GM21529 (cell line): ENCODE results near the gene SHC2.
"Not testable (repeated sequence)": the region's sequence is repeated elsewhere in the genome, so short reads cannot be mapped to it uniquely, and the experiment has no call there.

ENCODE experiments used
- ATAC-seq: cut with Tn5 transposase; IDR thresholded peaks from one replicate; pipeline ENCODE4 v1.9.1; 2021; ENCODE audit not compliant: unreplicated experiment

SHC2 gene

GRCh38 chr19:427675-428074 lies 33.2 kb downstream of the SHC2 start:
- not testable (repeated sequence) for ATAC-seq

DNA sequence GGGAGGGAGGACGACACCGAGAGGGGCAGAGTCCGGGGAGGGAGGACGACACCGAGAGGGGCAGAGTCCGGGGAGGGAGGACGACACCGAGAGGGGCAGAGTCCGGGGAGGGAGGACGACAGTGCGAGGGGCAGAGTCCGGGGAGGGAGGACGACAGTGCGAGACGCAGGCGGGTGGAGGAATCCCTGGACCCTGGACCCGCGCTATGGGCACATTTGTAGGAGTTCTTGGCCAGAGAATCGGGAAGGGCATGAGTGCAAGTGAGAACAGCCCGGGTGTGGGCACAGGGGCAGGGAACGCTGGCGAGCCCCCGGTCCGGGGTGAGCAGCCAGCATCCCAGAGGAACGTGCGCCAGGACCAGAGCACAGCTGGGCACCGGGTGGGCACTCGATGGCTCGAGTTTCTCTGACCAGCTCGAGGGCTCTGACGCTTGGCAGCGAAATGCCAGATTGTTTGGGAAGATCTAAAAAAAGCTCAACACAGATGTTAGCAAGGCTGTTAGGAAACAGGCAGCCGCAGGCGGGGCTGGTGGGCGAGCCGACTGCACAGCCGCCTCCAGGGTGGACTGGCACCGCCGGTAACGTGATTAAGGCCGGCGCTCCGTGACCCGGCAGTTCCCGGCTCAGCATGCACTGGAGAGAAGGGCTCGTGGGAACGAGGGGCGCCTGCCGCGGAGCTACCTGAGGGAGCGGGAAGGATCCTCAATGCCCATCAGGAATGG lies 33.9 kb downstream of the SHC2 start:
- ATAC-seq = no peak

- ATAC-seq = no peak
Observed at GRCh38 chr19:425056-425455, 35.8 kb downstream of the SHC2 start.

DNA sequence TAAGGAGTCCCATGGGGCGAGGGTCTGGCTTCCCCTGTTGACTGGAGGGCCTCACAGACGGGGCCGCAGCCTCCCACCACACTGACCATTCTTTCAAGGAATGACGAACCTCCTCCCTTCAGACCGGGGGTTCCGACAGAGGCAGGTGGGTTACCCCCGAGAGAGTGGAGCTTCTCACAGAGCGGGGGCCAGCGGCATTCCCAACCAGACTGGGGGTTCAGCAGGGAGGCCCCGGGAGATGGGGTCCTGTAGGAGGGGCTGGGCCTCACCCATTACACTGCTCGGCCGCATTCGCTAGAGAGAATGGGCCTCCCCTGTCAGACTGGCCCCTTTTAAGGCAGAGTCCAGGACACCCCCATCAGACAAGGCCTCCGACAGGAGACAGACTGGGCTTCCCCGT lies 36.3 kb downstream of the SHC2 start:
- ATAC-seq = no peak

GRCh38 chr19:423691-424466 lies 37.0 kb downstream of the SHC2 start:
- ATAC-seq = no peak

DNA sequence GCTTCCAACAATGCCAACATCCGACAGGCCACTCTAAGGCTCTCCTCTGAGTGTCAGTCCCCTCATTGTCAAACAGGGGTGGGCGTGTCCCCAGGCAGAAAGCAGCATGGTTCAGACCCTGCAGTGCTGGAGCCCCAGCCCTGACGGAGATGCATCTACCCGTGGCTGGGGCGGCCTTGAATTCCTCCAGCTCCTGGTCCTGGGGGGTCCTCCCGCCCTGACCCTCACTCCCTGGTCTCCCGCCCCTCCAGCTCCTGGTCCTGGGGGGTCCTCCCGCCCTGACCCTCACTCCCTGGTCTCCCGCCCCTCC lies 38.0 kb downstream of the SHC2 start:
- ATAC-seq = not testable (repeated sequence)

DNA sequence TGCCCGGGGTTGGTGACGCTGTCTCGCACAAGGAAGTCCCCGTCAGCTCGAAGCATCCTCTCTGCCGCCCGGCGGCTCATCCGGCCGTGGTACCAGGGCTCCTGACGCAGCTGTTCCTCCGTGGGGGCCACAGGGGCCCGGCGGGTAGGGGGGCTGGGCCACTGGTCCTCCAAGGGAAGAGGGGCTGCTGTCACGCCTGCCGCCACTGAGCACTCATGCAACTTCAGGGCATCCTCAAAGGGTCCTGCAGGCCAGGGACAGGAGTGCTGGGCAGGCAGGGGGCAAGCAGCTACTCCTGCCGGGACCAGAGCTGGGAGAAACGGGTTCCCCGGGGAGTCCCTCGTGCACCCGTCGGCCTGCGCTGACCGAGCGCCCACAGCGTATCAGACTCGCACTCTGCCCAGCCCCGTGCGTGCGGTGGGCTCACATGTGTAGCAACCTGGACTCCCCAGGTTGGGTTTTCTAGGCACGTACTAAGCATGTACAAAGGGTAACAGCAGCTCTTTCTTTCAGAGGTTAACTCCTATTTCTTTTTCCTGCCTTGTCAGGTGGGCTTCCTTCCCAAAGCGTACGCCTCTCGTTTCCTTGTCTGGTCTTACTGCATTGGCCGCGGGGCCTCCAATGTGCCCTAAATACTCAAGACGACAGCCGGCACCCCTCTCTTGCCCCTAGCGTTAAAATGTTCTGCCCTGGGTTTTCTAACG lies 38.5 kb downstream of the SHC2 start:
- no peak for ATAC-seq

DNA sequence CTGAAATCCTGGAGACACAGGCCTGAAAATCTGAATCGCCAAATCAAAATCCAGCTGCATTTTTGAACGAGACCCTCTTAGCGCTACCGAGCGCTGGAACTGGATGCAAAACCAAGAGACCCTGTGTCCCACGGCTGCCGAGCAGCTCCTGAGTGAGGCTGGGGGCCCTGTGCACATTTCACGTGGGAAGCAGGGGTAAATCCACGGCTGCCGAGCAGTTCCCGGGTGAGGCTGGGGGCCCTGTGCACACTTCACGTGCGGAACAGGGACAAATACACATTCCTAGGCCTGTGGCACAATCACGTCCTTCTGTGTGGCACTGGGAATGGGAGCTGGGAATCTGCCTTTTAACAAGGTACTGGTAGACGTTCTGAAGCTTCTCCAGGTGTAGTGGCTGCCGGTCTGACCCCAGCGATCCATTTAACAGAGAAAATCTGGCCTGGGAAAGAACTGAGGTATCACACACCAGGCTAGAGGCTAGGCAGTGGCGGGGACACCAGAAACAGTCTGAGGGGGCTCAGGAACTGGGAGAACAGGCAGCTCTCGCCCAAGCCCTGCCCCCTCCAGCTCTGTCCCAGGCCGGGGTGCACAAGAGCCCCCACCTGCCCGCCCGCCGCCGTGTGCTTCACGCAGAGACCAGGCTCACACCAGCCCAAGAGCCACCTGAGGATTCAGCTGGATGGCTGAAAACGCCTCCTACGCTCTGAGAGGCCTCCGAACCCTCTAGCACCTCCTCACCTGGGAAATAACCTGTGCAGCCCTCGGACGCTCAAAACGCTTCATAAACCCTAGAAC lies 40.9 kb downstream of the SHC2 start:
- ATAC-seq = no peak

GRCh38 chr19:418761-419671 lies 41.8 kb downstream of the SHC2 start:
- no peak for ATAC-seq

DNA sequence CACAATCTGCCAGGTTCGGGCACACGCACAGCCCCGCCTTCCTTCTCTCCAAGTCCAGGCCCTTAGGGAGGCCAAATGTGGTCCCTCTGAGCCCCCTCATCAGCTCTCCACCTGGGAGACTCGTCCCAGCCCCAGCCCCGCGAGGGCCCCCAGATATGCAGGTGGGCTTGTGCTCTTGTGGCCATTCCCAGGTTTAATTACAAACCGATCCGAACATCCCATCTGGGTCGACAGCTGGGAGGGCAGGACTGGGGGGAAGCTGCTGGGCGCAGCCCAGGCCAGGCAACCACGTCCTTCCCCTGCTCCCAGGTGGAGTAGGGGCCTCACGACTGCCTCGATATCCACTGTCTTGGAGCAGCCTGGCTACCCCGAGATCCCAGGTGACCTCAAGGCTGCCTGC lies 44.4 kb downstream of the SHC2 start:
- ATAC-seq = no peak

- no peak for ATAC-seq
Observed at GRCh38 chr19:415292-415691, 45.5 kb downstream of the SHC2 start.

GRCh38 chr19:413756-414420 lies 46.9 kb downstream of the SHC2 start:
- ATAC-seq = no peak

DNA sequence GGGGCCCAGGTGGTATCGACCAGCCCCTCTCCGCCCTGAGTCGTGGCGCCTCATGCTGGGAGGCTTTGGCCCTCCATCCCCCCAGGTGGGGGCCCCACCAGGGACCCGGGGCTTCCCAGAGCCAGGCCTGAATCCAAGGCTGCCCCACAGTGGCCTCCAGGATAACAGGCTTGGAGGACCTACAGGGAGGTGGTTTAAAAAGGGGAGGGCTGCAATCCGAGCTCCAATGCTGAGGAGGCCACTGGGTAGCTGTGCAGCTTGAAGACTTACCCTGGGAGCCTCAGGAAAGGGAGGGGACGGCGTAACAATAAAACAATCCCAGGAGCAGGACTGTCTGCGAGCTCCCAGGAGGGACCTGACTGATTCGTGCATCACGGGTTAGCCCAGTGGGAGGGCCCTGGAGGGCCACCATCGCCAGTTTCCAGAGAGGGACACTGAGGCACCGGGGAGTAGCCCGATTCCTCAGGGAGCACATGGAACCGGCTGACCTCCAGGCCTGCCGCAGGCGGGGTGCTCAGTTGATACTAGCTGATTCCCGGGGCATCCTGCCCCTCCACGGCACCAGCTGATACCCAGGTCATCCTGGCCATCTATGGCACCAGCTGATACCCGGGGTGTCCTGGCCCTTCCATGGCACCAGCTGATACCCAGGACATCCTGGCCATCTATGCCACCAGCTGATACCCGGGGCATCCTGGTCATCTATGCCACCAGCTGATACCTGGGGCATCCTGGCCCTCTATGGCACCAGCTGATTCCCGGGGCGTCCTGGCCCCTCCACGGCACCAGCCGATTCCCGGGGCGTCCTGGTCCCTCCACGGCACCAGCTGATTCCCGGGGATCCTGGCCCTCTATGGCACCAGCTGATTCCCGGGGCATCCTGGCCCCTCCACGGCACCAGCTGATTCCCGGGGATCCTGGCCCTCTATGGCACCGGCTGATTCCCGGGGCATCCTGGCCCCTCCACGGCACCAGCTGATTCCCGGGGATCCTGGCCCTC lies 48.2 kb downstream of the SHC2 start:
- ATAC-seq = no peak

- ATAC-seq = no peak
Observed at GRCh38 chr19:411723-412355, 49.0 kb downstream of the SHC2 start.

- ATAC-seq = not testable (repeated sequence)
Observed at GRCh38 chr19:411121-411722, 49.6 kb downstream of the SHC2 start.

GRCh38 chr19:410243-410781 lies 50.5 kb downstream of the SHC2 start:
- ATAC-seq = no peak

DNA sequence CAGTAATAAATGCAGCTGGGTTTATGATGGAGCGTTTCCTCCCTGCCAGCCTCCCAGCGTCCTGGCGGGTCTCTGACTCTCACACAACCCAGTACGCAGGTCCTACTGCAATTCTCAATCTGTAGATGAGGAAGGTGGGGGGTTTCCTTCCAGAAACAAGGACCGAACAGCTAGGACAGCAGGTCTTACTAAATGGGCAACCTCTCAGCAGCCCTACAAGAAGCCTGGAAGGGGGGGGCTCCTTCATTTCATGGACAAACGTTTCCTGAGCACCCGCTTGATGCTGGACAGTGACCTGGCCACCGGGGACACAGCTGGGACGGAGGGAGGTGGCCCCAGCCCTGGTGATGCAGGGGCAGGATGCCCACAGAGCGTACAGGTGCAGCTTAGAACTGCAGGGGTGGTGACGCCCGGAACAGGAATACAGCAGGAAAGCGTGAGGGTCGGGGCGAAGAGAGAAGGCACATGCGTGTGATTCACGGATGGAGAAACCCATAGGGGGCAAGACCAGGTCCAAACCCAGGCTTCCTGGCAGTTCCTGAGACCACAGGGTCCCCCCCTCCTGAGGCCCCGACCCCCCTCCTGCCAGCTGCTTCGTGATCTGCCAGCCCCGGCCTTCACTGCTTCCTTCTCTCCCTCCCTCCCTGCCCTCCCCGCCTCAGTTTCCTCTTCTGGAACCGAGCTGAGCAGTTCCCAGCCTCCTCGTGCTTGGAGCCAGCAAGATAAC lies 51.2 kb downstream of the SHC2 start:
- no peak for ATAC-seq
